ENCODE data around the gene OSGIN1.

GRCh38 chr16:83994703-83995102 is 41.7 kb downstream of the OSGIN1 start:
- TF ChIP-seq CTCF (IDR thresholded peaks at IDR 0.05) (no peak), ZFX (IDR thresholded peaks at IDR 0.05; ENCODE audit: borderline replicate concordance) (no peak)
